Kidney (tissue), 22 donors: ENCODE data around the gene NEUROD1. TPM values are rescaled to one million over a fixed set of nuclear protein-coding genes. Genes with fewer than 3 reads are reported as not detected.

Experiments used
- DNase-seq, 5 donors: peaks; one replicate each; pipeline ENCODE4 v3.0.0-alpha.2; 2013 to 2020
- FAIRE-seq: peaks from 2 replicates; lab custom pipeline; 2012; peaks lifted over from hg19 to GRCh38; lab: Jason Lieb, UNC
- H3K27ac ChIP-seq, 2 donors: one replicate each; pipeline ENCODE4 v1.7.0; 2013; ENCODE audit warnings: low read depth in 2 of 2, low read length in 2 of 2, inconsistent platforms in 1 of 2
- H3K27me3 ChIP-seq: one replicate; pipeline ENCODE4 v1.7.1; 2013; ENCODE audit warnings: low read length, inconsistent platforms; ENCODE audit not compliant: control insufficient read depth, insufficient read depth
- H3K36me3 ChIP-seq, 3 donors: one replicate each; pipeline versions ENCODE4 v1.7.0 to v1.7.1; 2013; ENCODE audit warnings: low read length in 3 of 3, control low read depth in 1 of 3, inconsistent platforms in 1 of 3; ENCODE audit not compliant: insufficient read depth in 3 of 3, control insufficient read depth in 2 of 3
- H3K4me1 ChIP-seq, 3 donors: one replicate each; pipeline versions ENCODE4 v1.7.0 to v1.7.1; 2013; ENCODE audit warnings: low read length in 3 of 3, inconsistent platforms in 1 of 3, low read depth in 1 of 3; ENCODE audit not compliant: control insufficient read depth in 2 of 3, insufficient read depth in 2 of 3
- H3K4me3 ChIP-seq, 3 donors: one replicate each; pipeline versions ENCODE4 v1.7.0 to v1.8.1; 2013; ENCODE audit warnings: low read length in 3 of 3, control low read depth in 1 of 3, inconsistent platforms in 1 of 3
- H3K9ac ChIP-seq, 3 donors: one replicate each; pipeline versions ENCODE4 v1.7.0 to v1.7.1; 2013; ENCODE audit warnings: low read length in 3 of 3, control low read depth in 1 of 3, inconsistent platforms in 1 of 3
- H3K9me3 ChIP-seq, 3 donors: one replicate each; pipeline versions ENCODE4 v1.7.0 to v1.7.1; 2013; ENCODE audit warnings: low read length in 3 of 3, control low read depth in 1 of 3, inconsistent platforms in 1 of 3; ENCODE audit not compliant: control insufficient read depth in 2 of 3, insufficient read depth in 1 of 3
- intact Hi-C: fragments of 100-400 bp; cut with DNase I; formaldehyde crosslinking; loops from one replicate; pipeline ENCODE4 v1.11.1; 2022
- long read RNA-seq, 10 donors: library from polyadenylated mRNA in 1 of 10; unstranded in 1 of 10; transcript quantifications; one replicate each; pipeline ENCODE4 v2.0.0 and lab custom pipeline, GENCODE V29; 2021 to 2026
- polyA plus RNA-seq: library from polyadenylated mRNA; stranded (reverse); fragments of 350-450 nt; fragmentation: Illumina TruSeq; extraction: RNeasy Lipid Tissue Mini Kit (QIAGEN cat#74804); gene quantifications from one replicate; pipeline ENCODE4 v1.2.3, GENCODE V29; 2014; ENCODE audit warnings: low read depth, low replicate concordance; ENCODE audit not compliant: insufficient read depth
- total RNA-seq: library from RNA; stranded (reverse); fragmentation: NEBNext Ultra II Directional; extraction: Animal tissue kit (Norgen Biotek cat#: 25700); gene quantifications from one replicate; pipeline ENCODE4 v1.2.1, GENCODE V29; 2021
- TF ChIP-seq, protein P1 (sequence below): IDR thresholded peaks from 3 replicates; pipeline ENCODE4 v1.5.1; 2012; ENCODE audit warnings: mild to moderate bottlenecking, moderate library complexity, borderline replicate concordance; ENCODE audit not compliant: insufficient read depth; ENCODE audit errors: extremely low read depth
- donor health status: control.
- donor health status: control.
- donor health status: control.
- donor health status: control.
- donor health status: control.
- donor health status: DM: yes; HTN: yes; CAD: no.
- donor health status: Normal renal cell carcinoma (clear cell type).

Gene NEUROD1
- not detected for total RNA-seq
- not detected for polyA plus RNA-seq
- long read RNA-seq, donor 1: 0 reads
- long read RNA-seq, donor 2: 0 reads
- long read RNA-seq, donor 3: 0 reads
- long read RNA-seq, donor 4: 0 reads
- long read RNA-seq, donor 5: 0 reads
- long read RNA-seq, donor 6: 0 reads
- long read RNA-seq, donor 7: 0 reads
- long read RNA-seq, donor 8: 0 reads
- long read RNA-seq, donor 9: 0 reads
- long read RNA-seq, donor 10: 0 reads

GRCh38 chr2:181680055-181680936 lies at the start of gene NEUROD1:
TSS of gene NEUROD1 (minus strand) at chr2:181680517. CDS start at chr2:181678860, 1,657 bp downstream.
- H3K36me3 ChIP-seq: no peaks in the 10 kb centered on the region
- H3K27me3 ChIP-seq: peaks cover 70% of the 10 kb centered on the region
- no peak within 1 kb of the TSS for H3K9ac ChIP-seq
- H3K27ac ChIP-seq: no peak within 1 kb of the TSS
- no peak for FAIRE-seq
- intact Hi-C loops: no loop called here
- H3K4me3 ChIP-seq: peak within 1 kb of the TSS in 2 of 3 donors; percentile 23 to 38
- no peaks in the 10 kb centered on the region for H3K9me3 ChIP-seq
- H3K4me1 ChIP-seq: peaks cover 0 to 11% (median 0%) of the 10 kb centered on the region in 3 donors
- DNase-seq: peak in 4 of 5 donors; percentile 35 to 63 (median 44)
- TF ChIP-seq, protein P1, sequence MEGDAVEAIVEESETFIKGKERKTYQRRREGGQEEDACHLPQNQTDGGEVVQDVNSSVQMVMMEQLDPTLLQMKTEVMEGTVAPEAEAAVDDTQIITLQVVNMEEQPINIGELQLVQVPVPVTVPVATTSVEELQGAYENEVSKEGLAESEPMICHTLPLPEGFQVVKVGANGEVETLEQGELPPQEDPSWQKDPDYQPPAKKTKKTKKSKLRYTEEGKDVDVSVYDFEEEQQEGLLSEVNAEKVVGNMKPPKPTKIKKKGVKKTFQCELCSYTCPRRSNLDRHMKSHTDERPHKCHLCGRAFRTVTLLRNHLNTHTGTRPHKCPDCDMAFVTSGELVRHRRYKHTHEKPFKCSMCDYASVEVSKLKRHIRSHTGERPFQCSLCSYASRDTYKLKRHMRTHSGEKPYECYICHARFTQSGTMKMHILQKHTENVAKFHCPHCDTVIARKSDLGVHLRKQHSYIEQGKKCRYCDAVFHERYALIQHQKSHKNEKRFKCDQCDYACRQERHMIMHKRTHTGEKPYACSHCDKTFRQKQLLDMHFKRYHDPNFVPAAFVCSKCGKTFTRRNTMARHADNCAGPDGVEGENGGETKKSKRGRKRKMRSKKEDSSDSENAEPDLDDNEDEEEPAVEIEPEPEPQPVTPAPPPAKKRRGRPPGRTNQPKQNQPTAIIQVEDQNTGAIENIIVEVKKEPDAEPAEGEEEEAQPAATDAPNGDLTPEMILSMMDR: no peak

DNA sequence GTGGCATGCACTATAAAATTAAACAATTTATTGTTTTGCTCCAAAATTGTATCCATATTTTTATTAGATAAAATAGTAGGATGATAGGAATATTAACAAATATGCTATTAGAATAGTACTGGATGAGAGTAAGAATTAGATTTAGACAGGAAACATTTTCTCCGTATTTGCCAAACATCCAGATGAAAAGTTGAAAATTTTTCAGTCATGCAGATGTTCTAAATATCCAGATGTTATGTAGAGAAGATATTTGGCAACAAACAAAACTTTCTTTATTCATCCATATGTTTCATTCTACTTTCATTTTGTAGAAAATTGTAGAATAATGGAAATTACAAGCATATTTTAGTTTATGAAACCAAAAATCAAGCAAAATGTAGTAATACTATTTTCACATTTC lies 45.2 kb upstream of the NEUROD1 start:
- no peak overlapping the region for H3K4me3 ChIP-seq

DNA sequence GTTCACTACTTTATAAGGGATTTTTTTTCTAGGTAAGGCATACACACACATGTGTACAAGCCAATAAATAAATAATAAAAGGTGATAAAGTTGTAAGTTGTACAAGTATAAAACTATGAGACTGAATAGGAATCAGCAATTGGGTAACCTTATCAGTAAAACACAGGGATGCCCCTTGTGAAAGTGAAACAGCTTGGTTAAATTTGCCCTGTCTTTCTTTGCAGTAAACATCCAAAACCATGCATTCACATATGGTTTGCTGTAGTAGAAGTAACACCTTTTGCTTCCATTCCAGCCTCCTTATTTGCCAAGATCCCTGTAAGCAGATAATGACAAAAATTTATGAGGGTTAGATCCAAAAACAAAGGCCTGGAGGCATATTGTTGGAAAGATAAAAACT lies 44.3 kb upstream of the NEUROD1 start:
- intact Hi-C loops: no loop called here

More for the DNA sequence above, 45.2 kb upstream of the NEUROD1 start:
- H3K9me3 ChIP-seq: no peaks in the 10 kb centered on the region
- H3K27ac ChIP-seq: no peak overlapping the region
- intact Hi-C loops: no loop called here
- no peak overlapping the region for H3K9ac ChIP-seq
- TF ChIP-seq, protein P1: no peak
- no peaks in the 10 kb centered on the region for H3K36me3 ChIP-seq
- no peaks in the 10 kb centered on the region for H3K27me3 ChIP-seq
- no peak for DNase-seq
- H3K4me1 ChIP-seq: no peaks in the 10 kb centered on the region
- no peak for FAIRE-seq

More for the DNA sequence above, 44.3 kb upstream of the NEUROD1 start:
- Histone ChIP-seq H3K27ac (no peak overlapping the region), H3K4me1 (no peaks in the 10 kb centered on the region), H3K36me3 (no peaks in the 10 kb centered on the region), H3K4me3 (no peak overlapping the region), H3K9ac (no peak overlapping the region), H3K9me3 (no peaks in the 10 kb centered on the region), H3K27me3 (no peaks in the 10 kb centered on the region)
- TF ChIP-seq, protein P1: no peak
- FAIRE-seq (no peak), DNase-seq (no peak)
